Measurements from ENCODE around the gene CPLX4. TPM values are rescaled to one million over a fixed set of nuclear protein-coding genes. Genes with fewer than 3 reads are reported as not detected.
"Not testable (repeated sequence)": the region's sequence is repeated elsewhere in the genome, so short reads cannot be mapped to it uniquely, and the experiment has no call there.

The CPLX4 gene
- total RNA-seq, 1 donor from 2014 or later, result not detected

GRCh38 chr18:59271606-59272220 is 46.7 kb downstream of the CPLX4 start:
- DNase-seq (ENCODE audit: low read depth, low spot score), result no peak

GRCh38 chr18:59270689-59271257 is 47.7 kb downstream of the CPLX4 start:
- no peak for DNase-seq (ENCODE audit: low read depth, low spot score)

GRCh38 chr18:59269563-59270119 is 48.8 kb downstream of the CPLX4 start:
- no peak for DNase-seq (ENCODE audit: low read depth, low spot score)

- DNase-seq (ENCODE audit: low read depth, low spot score), result no peak
Measured at GRCh38 chr18:59268721-59269562, 49.5 kb downstream of the CPLX4 start.

GRCh38 chr18:59268127-59268720 is 50.2 kb downstream of the CPLX4 start:
- no peak for DNase-seq (ENCODE audit: low read depth, low spot score)

- no peak for DNase-seq (ENCODE audit: low read depth, low spot score)
Measured at GRCh38 chr18:59267503-59268126, 50.8 kb downstream of the CPLX4 start.

GRCh38 chr18:59266886-59267502 is 51.5 kb downstream of the CPLX4 start:
- no peak for DNase-seq (ENCODE audit: low read depth, low spot score)

- no peak for DNase-seq (ENCODE audit: low read depth, low spot score)
Measured at GRCh38 chr18:59266459-59266858, 52.0 kb downstream of the CPLX4 start.

GRCh38 chr18:59265974-59266369 is 52.5 kb downstream of the CPLX4 start:
- DNase-seq (ENCODE audit: low read depth, low spot score), result no peak

- no peak for DNase-seq (ENCODE audit: low read depth, low spot score)
Measured at GRCh38 chr18:59265246-59265973, 53.0 kb downstream of the CPLX4 start.

GRCh38 chr18:59264651-59265245 is 53.7 kb downstream of the CPLX4 start:
- DNase-seq (ENCODE audit: low read depth, low spot score), result no peak

- no peak for DNase-seq (ENCODE audit: low read depth, low spot score)
Measured at GRCh38 chr18:59264121-59264571, 54.3 kb downstream of the CPLX4 start.

- no peak for DNase-seq (ENCODE audit: low read depth, low spot score)
Measured at GRCh38 chr18:59263661-59264060, 54.8 kb downstream of the CPLX4 start.

GRCh38 chr18:59262243-59262642 is 56.2 kb downstream of the CPLX4 start:
- DNase-seq (ENCODE audit: low read depth, low spot score), result not testable (repeated sequence)

- DNase-seq (ENCODE audit: low read depth, low spot score), result not testable (repeated sequence)
Measured at GRCh38 chr18:59261842-59262241, 56.6 kb downstream of the CPLX4 start.

- not testable (repeated sequence) for DNase-seq (ENCODE audit: low read depth, low spot score)
Measured at GRCh38 chr18:59255491-59255890, 63.0 kb downstream of the CPLX4 start.

- peak; percentile 10 for DNase-seq (ENCODE audit: low read depth, low spot score)
Measured at GRCh38 chr18:59249199-59249774, 69.2 kb downstream of the CPLX4 start.

- no peak for DNase-seq (ENCODE audit: low read depth, low spot score)
Measured at GRCh38 chr18:59246796-59247195, 71.7 kb downstream of the CPLX4 start.

Data from pulmonary artery endothelial cell (primary cell).